Fibroblast of lung (primary cell): ENCODE results near the gene TOP1.

ENCODE experiments used
- CTCF ChIP-seq, 2 donors: IDR thresholded peaks in 1 of 2; conservative IDR thresholded peaks in 1 of 2; 1 replicate in 1 of 2; 2 replicates in 1 of 2; pipeline ENCODE4 v1.5.1; 2011 to 2012; ENCODE audit warnings: low read length in 2 of 2, control low read depth in 1 of 2, inconsistent platforms in 1 of 2, low read depth in 1 of 2, mild to moderate bottlenecking in 1 of 2
- EZH2 ChIP-seq: IDR thresholded peaks from 2 replicates; pipeline ENCODE4 v1.5.1; 2012; ENCODE audit warnings: low read length, control low read depth, mild to moderate bottlenecking; ENCODE audit errors: missing control alignments

- no peak for TF ChIP-seq CTCF (conservative IDR thresholded peaks at IDR 0.05 in 1 of 2, IDR thresholded peaks at IDR 0.05 in 1 of 2; ENCODE audit: low read depth in 1 of 2, low read length in 2 of 2)
- no peak for TF ChIP-seq EZH2
Measured at GRCh38 chr20:41131594-41132387, 103.2 kb downstream of the TOP1 start.
